H9 (cell line): ENCODE measurements around the gene VASN. TPM values are rescaled to one million over a fixed set of nuclear protein-coding genes. Genes with fewer than 3 reads are reported as not detected.

ENCODE experiments used
- DNase-seq: peaks from one replicate; pipeline ENCODE4 v3.0.0-alpha.2; 2017
- H2AFZ ChIP-seq: one replicate; pipeline ENCODE4 v1.6.1; 2013; ENCODE audit warnings: mild to moderate bottlenecking, low read length, control low read depth, moderate library complexity
- H2AK5ac ChIP-seq: 2 replicates; pipeline ENCODE4 v1.6.1; 2013; ENCODE audit warnings: low read length, control low read depth, mixed read lengths; ENCODE audit not compliant: insufficient read length
- H2BK120ac ChIP-seq: one replicate; pipeline ENCODE4 v1.6.1; 2013; ENCODE audit warnings: low read depth, mild to moderate bottlenecking, low read length, control low read depth, inconsistent platforms; ENCODE audit not compliant: poor library complexity, severe bottlenecking
- H2BK12ac ChIP-seq: 2 replicates; pipeline ENCODE4 v1.6.1; 2013; ENCODE audit warnings: low read length, control low read depth, mixed read lengths, low read depth; ENCODE audit not compliant: insufficient read length
- H2BK15ac ChIP-seq: 2 replicates; pipeline ENCODE4 v1.6.1; 2013; ENCODE audit warnings: low read depth, low read length, control low read depth
- H2BK20ac ChIP-seq: one replicate; pipeline ENCODE4 v1.6.1; 2013; ENCODE audit warnings: low read depth, mild to moderate bottlenecking, low read length, control low read depth, inconsistent platforms; ENCODE audit not compliant: poor library complexity, severe bottlenecking
- H2BK5ac ChIP-seq: 2 replicates; pipeline ENCODE4 v1.6.1; 2013; ENCODE audit warnings: low read length, control low read depth, mixed read lengths; ENCODE audit not compliant: insufficient read length
- H3K14ac ChIP-seq: 2 replicates; pipeline ENCODE4 v1.6.1; 2013; ENCODE audit warnings: low read length, control low read depth; ENCODE audit not compliant: insufficient read depth
- H3K18ac ChIP-seq: 2 replicates; pipeline ENCODE4 v1.6.1; 2013; ENCODE audit warnings: low read depth, mild to moderate bottlenecking, mixed read lengths, low read length, control low read depth; ENCODE audit not compliant: insufficient read length
- H3K23ac ChIP-seq: 2 replicates; pipeline ENCODE4 v1.6.1; 2013; ENCODE audit warnings: low read length, control low read depth, mixed read lengths, low read depth; ENCODE audit not compliant: insufficient read length
- H3K23me2 ChIP-seq: 2 replicates; pipeline ENCODE4 v1.6.1; 2013; ENCODE audit warnings: low read depth, mild to moderate bottlenecking, mixed read lengths, low read length, control low read depth; ENCODE audit not compliant: insufficient read length, poor library complexity, severe bottlenecking
- H3K27ac ChIP-seq: 2 replicates; pipeline ENCODE4 v1.5.1; 2013; ENCODE audit warnings: low read length, control low read depth, mixed read lengths, low read depth; ENCODE audit not compliant: insufficient read length
- H3K27me3 ChIP-seq: 2 replicates; pipeline ENCODE4 v1.6.1; 2013; ENCODE audit warnings: low read length, control low read depth, inconsistent platforms; ENCODE audit not compliant: insufficient read depth
- H3K4ac ChIP-seq: 2 replicates; pipeline ENCODE4 v1.6.1; 2013; ENCODE audit warnings: low read depth, mild to moderate bottlenecking, control low read depth, inconsistent platforms, low read length, moderate library complexity
- H3K4me1 ChIP-seq: 2 replicates; pipeline ENCODE4 v1.6.1; 2013; ENCODE audit warnings: low read length, control low read depth, inconsistent platforms; ENCODE audit not compliant: insufficient read depth
- H3K4me2 ChIP-seq: 2 replicates; pipeline ENCODE4 v1.6.1; 2013; ENCODE audit warnings: low read length, control low read depth, mixed read lengths; ENCODE audit not compliant: insufficient read length, insufficient read depth
- H3K56ac ChIP-seq: 2 replicates; pipeline ENCODE4 v1.6.1; 2013; ENCODE audit warnings: low read depth, mild to moderate bottlenecking, mixed read lengths, low read length, control low read depth; ENCODE audit not compliant: insufficient read length
- H3K79me1 ChIP-seq: 2 replicates; pipeline ENCODE4 v1.6.1; 2013; ENCODE audit warnings: low read depth, mild to moderate bottlenecking, moderate library complexity, low read length, control low read depth, inconsistent platforms; ENCODE audit not compliant: insufficient read depth, poor library complexity, severe bottlenecking
- H3K79me2 ChIP-seq: 2 replicates; pipeline ENCODE4 v1.6.1; 2013; ENCODE audit warnings: low read length, control low read depth, inconsistent platforms; ENCODE audit not compliant: insufficient read depth
- H3K9ac ChIP-seq: 2 replicates; pipeline ENCODE4 v1.6.1; 2013; ENCODE audit warnings: low read length, control low read depth, mixed read lengths; ENCODE audit not compliant: insufficient read length; ENCODE audit errors: extremely low read depth
- H3K9me3 ChIP-seq: one replicate; pipeline ENCODE4 v1.6.1; 2013; ENCODE audit warnings: low read depth, low read length, inconsistent platforms; ENCODE audit not compliant: control insufficient read depth
- H3T11ph ChIP-seq: one replicate; pipeline ENCODE4 v1.6.1; 2013; ENCODE audit warnings: mild to moderate bottlenecking, low read length, control low read depth, inconsistent platforms
- H4K20me1 ChIP-seq: one replicate; pipeline ENCODE4 v1.6.1; 2013; ENCODE audit not compliant: control insufficient read depth, insufficient read length, insufficient read depth
- H4K5ac ChIP-seq: 2 replicates; pipeline ENCODE4 v1.6.1; 2013; ENCODE audit warnings: low read depth, mild to moderate bottlenecking, mixed read lengths, low read length, control low read depth; ENCODE audit not compliant: insufficient read length
- H4K8ac ChIP-seq: replicated peaks from 2 replicates; pipeline ENCODE4 v1.6.1; 2013; ENCODE audit warnings: low read length, control low read depth, mixed read lengths, low read depth; ENCODE audit not compliant: insufficient read length
- H4K91ac ChIP-seq: 2 replicates; pipeline ENCODE4 v1.6.1; 2013; ENCODE audit warnings: low read depth, mild to moderate bottlenecking, moderate library complexity, mixed read lengths, low read length, control low read depth; ENCODE audit not compliant: insufficient read length
- H3K27ac Mint-ChIP-seq, 3 experiments: 2 replicates in 2 of 3; 3 replicates in 1 of 3; pipeline ENCODE4 v1.8.0; 2020 to 2021; ENCODE audit warnings: mixed read lengths in 3 of 3, mild to moderate bottlenecking in 1 of 3, moderate library complexity in 1 of 3
- H3K27me3 Mint-ChIP-seq: 2 replicates; pipeline ENCODE4 v1.8.0; 2021; ENCODE audit warnings: low read depth, mild to moderate bottlenecking, moderate library complexity, mixed read lengths
- H3K36me3 Mint-ChIP-seq, 3 experiments: 2 replicates in 2 of 3; 3 replicates in 1 of 3; pipeline ENCODE4 v1.8.0; 2020 to 2021; ENCODE audit warnings: low read depth in 3 of 3, mixed read lengths in 3 of 3; ENCODE audit not compliant: insufficient read depth in 1 of 3
- H3K4me1 Mint-ChIP-seq, 2 experiments: 2 replicates each; pipeline ENCODE4 v1.8.0; 2020; ENCODE audit warnings: mixed read lengths in 2 of 2
- H3K4me3 Mint-ChIP-seq, 2 experiments: 2 replicates in 1 of 2; 3 replicates in 1 of 2; pipeline ENCODE4 v1.8.0; 2020 to 2021; ENCODE audit warnings: mild to moderate bottlenecking in 2 of 2, mixed read lengths in 2 of 2, moderate library complexity in 1 of 2
- H3K9me3 Mint-ChIP-seq, 2 experiments: 2 replicates in 1 of 2; 3 replicates in 1 of 2; pipeline ENCODE4 v1.8.0; 2020; ENCODE audit warnings: mild to moderate bottlenecking in 2 of 2, mixed read lengths in 2 of 2, moderate library complexity in 1 of 2
- WGBS: extraction: QIAGEN DNeasy Blood & Tissue Kit; methylation state at CpG from one replicate; pipeline ENCODE4 v1.1.7; 2013; ENCODE audit warnings: missing lambda C conversion rate, low lambda C conversion rate, mixed read lengths; ENCODE audit not compliant: insufficient read length; ENCODE audit errors: extremely low coverage; 5-methylcytosine and 5-hydroxymethylcytosine counted together
- total RNA-seq: library from RNA; stranded (reverse); gene quantifications from 2 replicates; pipeline ENCODE4 v1.2.1, GENCODE V29; 2021
- TF ChIP-seq, protein P1 (sequence below): fragments of 200-600 bp; sonication (generic); conservative IDR thresholded peaks from 3 replicates; pipeline ENCODE4 v1.8.0; 2021; ENCODE audit warnings: antibody characterized with exemption, mild to moderate bottlenecking

The VASN gene
- total RNA-seq, 1 experiment from 2014 or later = 11.0 TPM

DNA sequence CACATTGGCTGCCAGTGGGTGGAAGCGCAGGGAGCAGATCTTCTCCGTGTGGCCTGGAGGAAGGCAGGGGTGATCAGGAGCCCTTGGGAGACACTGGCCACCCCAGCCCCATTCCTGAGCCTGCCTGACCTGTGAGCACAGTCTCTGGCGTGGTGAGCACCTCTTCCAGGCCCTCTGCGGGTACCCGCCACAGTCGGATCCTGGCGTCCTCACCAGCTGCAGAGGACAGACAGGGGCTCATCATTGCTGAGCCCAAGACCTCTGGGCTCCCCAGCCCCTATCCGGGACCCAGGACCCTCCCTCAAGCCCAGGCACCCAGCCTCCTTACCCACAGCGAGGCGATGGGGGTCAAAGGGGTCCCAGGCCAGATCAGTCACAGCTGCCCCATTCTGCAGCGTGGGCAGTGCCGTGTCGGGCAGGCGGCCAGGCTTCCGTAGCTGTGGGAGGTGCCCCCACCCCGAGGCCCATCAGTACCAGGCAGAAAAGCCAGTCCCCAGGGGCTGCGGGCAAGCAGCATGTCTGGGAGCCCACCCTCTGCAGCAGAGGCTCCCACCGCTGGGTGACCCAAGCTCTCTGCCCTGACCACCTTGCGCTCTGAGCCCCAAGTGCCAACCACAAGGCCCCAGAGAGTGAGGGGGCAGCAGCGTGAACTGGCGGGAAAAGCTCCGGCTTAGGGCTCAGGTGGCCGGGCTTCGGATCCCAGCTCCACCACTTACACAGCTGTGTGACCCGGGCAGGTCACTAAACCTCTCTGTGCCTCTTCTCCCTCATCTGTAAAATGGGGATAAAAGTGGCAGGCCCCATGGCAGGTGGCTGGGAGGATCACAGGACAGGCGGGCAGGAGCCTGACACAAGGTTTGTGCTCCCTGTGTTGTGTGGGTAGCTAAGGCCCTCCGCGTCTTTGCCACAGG lies 10.4 kb upstream of the VASN start:
- TF ChIP-seq, protein P1, sequence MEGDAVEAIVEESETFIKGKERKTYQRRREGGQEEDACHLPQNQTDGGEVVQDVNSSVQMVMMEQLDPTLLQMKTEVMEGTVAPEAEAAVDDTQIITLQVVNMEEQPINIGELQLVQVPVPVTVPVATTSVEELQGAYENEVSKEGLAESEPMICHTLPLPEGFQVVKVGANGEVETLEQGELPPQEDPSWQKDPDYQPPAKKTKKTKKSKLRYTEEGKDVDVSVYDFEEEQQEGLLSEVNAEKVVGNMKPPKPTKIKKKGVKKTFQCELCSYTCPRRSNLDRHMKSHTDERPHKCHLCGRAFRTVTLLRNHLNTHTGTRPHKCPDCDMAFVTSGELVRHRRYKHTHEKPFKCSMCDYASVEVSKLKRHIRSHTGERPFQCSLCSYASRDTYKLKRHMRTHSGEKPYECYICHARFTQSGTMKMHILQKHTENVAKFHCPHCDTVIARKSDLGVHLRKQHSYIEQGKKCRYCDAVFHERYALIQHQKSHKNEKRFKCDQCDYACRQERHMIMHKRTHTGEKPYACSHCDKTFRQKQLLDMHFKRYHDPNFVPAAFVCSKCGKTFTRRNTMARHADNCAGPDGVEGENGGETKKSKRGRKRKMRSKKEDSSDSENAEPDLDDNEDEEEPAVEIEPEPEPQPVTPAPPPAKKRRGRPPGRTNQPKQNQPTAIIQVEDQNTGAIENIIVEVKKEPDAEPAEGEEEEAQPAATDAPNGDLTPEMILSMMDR = no peak
- no peak overlapping the region for H3K4me3 Mint-ChIP-seq
- no peak overlapping the region for H3K4me2 ChIP-seq
- no peak overlapping the region for H2BK20ac ChIP-seq
- peaks cover 2 to 4% (median 2%) of the 10 kb centered on the region in 3 experiments; a peak in 2 of 7 replicates for H3K36me3 Mint-ChIP-seq
- peaks cover 4% of the 10 kb centered on the region for H3K23me2 ChIP-seq
- no peak overlapping the region for H3K27ac Mint-ChIP-seq
- no peak overlapping the region for H3K27ac ChIP-seq
- no peak overlapping the region for H2BK15ac ChIP-seq
- H4K5ac ChIP-seq = no peak overlapping the region
- H2BK120ac ChIP-seq = no peak overlapping the region
- no peak overlapping the region for H3K18ac ChIP-seq
- no peaks in the 10 kb centered on the region for H4K20me1 ChIP-seq
- H3K79me2 ChIP-seq = no peaks in the 10 kb centered on the region
- no peak overlapping the region for H2AFZ ChIP-seq
- no peak overlapping the region for H3K56ac ChIP-seq
- no peaks in the 10 kb centered on the region for H3K79me1 ChIP-seq
- H3K4ac ChIP-seq = no peak overlapping the region
- H4K8ac ChIP-seq = no peak overlapping the region
- H3K14ac ChIP-seq = no peak overlapping the region; the same call in 1 of the 2 replicates
- no peak overlapping the region for H3T11ph ChIP-seq
- 0 out of 4 replicates have a peak, but pooled peaks cover 0 to 3% of the 10 kb centered on the region in 2 experiments for H3K4me1 Mint-ChIP-seq
- no peaks in the 10 kb centered on the region for H3K4me1 ChIP-seq
- no peaks in the 10 kb centered on the region for H3K27me3 Mint-ChIP-seq
- H3K9me3 Mint-ChIP-seq = no peaks in the 10 kb centered on the region; a peak in 1 of 5 replicates
- H3K27me3 ChIP-seq = no peaks in the 10 kb centered on the region
- no peak overlapping the region for H3K23ac ChIP-seq
- H3K9ac ChIP-seq = no peak overlapping the region
- no peak overlapping the region for H2AK5ac ChIP-seq
- H2BK5ac ChIP-seq = no peak overlapping the region
- no peak overlapping the region for H2BK12ac ChIP-seq
- DNase-seq = no peak
- no peak overlapping the region for H4K91ac ChIP-seq
- WGBS = no CpG with 5 or more reads among the region's 28 CpGs
- H3K9me3 ChIP-seq = no peaks in the 10 kb centered on the region
